ENCODE measurements around the gene CDH4. TPM values are rescaled to one million over a fixed set of nuclear protein-coding genes. Genes with fewer than 3 reads are reported as not detected.

The CDH4 gene
- total RNA-seq, 2 donors from 2014 or later, result 0.08 to 0.09 TPM

GRCh38 chr20:61582196-61582923 is 330.3 kb downstream of the CDH4 start:
- no peaks in the 10 kb centered on the region for H3K36me3 Mint-ChIP-seq
- H3K27ac Mint-ChIP-seq, result no peak overlapping the region
- peaks cover 0 to 3% of the 10 kb centered on the region in 2 donors for H3K9me3 Mint-ChIP-seq
- DNase-seq (ENCODE audit: low spot score in 2 of 2) (no peak), ATAC-seq (no peak)

GRCh38 chr20:61583356-61583755 is 331.3 kb downstream of the CDH4 start:
- Mint-ChIP-seq H3K9me3 (peaks cover 0 to 3% of the 10 kb centered on the region in 2 donors), H3K27ac (no peak overlapping the region), H3K36me3 (no peaks in the 10 kb centered on the region)
- ATAC-seq, result no peak
- DNase-seq (ENCODE audit: low spot score in 2 of 2), result no peak

- Mint-ChIP-seq H3K36me3 (peaks cover 0 to 5% of the 10 kb centered on the region in 2 donors), H3K27ac (no peak overlapping the region), H3K9me3 (peaks cover 3 to 4% of the 10 kb centered on the region in 2 donors)
- no peak for ATAC-seq
- DNase-seq (ENCODE audit: low spot score in 2 of 2), result no peak
Observed at GRCh38 chr20:61584851-61585250, 332.8 kb downstream of the CDH4 start.

- Mint-ChIP-seq H3K36me3 (peaks cover 0 to 5% of the 10 kb centered on the region in 2 donors), H3K9me3 (peaks cover 3 to 4% of the 10 kb centered on the region in 2 donors), H3K27ac (no peak overlapping the region)
- DNase-seq (ENCODE audit: low spot score in 2 of 2) (no peak), ATAC-seq (no peak)
Observed at GRCh38 chr20:61585764-61586163, 333.7 kb downstream of the CDH4 start.

- DNase-seq (ENCODE audit: low spot score in 2 of 2) (no peak), ATAC-seq (no peak)
- peaks cover 6 to 9% of the 10 kb centered on the region in 2 donors for H3K9me3 Mint-ChIP-seq
- H3K36me3 Mint-ChIP-seq, result peaks cover 0 to 5% of the 10 kb centered on the region in 2 donors
- H3K27ac Mint-ChIP-seq, result no peak overlapping the region
Observed at GRCh38 chr20:61587036-61587435, 335.0 kb downstream of the CDH4 start.

GRCh38 chr20:61587681-61588289 is 335.7 kb downstream of the CDH4 start:
- no peak overlapping the region for H3K27ac Mint-ChIP-seq
- ATAC-seq (no peak), DNase-seq (ENCODE audit: low spot score in 2 of 2) (no peak)
- peaks cover 8 to 13% of the 10 kb centered on the region in 2 donors for H3K9me3 Mint-ChIP-seq
- peaks cover 0 to 5% of the 10 kb centered on the region in 2 donors for H3K36me3 Mint-ChIP-seq

- DNase-seq (ENCODE audit: low spot score in 2 of 2) (no peak), ATAC-seq (no peak)
- Mint-ChIP-seq H3K9me3 (peaks cover 14 to 16% of the 10 kb centered on the region in 2 donors), H3K27ac (no peak overlapping the region), H3K36me3 (peaks cover 5% of the 10 kb centered on the region in 2 donors)
Observed at GRCh38 chr20:61588411-61589385, 336.6 kb downstream of the CDH4 start.

GRCh38 chr20:61590236-61590635 is 338.2 kb downstream of the CDH4 start:
- ATAC-seq (no peak), DNase-seq (ENCODE audit: low spot score in 2 of 2) (no peak)
- Mint-ChIP-seq H3K36me3 (peaks cover 5% of the 10 kb centered on the region in 2 donors), H3K9me3 (peaks cover 14 to 16% of the 10 kb centered on the region in 2 donors), H3K27ac (no peak overlapping the region)

- H3K27ac Mint-ChIP-seq, result no peak overlapping the region
- H3K9me3 Mint-ChIP-seq, result peaks cover 14 to 28% of the 10 kb centered on the region in 2 donors
- no peak for DNase-seq (ENCODE audit: low spot score in 2 of 2)
- H3K36me3 Mint-ChIP-seq, result peaks cover 11 to 21% of the 10 kb centered on the region in 2 donors
- ATAC-seq, result no peak
Observed at GRCh38 chr20:61593516-61593915, 341.5 kb downstream of the CDH4 start.

DNA sequence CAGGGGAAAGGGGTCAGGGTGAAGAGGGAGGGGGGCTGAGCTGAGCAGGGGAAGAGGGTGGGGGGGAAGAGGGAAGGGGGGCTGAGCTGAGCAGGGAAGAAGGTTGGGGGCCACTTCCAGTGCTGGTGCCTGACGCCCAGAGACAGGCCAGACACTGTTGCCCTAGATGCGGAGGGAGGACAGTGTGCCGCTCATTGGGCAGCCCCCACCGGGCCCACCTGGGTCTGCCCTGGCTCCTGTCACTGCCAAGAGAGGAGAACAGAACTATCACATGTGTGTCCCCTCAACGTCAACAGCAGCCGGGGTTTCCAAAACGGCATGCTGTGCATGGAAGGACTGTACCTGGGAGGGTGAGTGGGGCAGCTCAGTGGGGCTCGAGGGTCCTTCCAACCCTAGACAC is 342.1 kb downstream of the CDH4 start:
- H3K9me3 Mint-ChIP-seq, result peaks cover 10 to 28% of the 10 kb centered on the region in 2 donors
- no peak overlapping the region for H3K27ac Mint-ChIP-seq
- H3K36me3 Mint-ChIP-seq, result peaks cover 6 to 21% of the 10 kb centered on the region in 2 donors
- ATAC-seq (no peak), DNase-seq (ENCODE audit: low spot score in 2 of 2) (no peak)

- peaks cover 10 to 28% of the 10 kb centered on the region in 2 donors for H3K9me3 Mint-ChIP-seq
- ATAC-seq (no peak), DNase-seq (ENCODE audit: low spot score in 2 of 2) (no peak)
- no peak overlapping the region for H3K27ac Mint-ChIP-seq
- H3K36me3 Mint-ChIP-seq, result peaks cover 6 to 21% of the 10 kb centered on the region in 2 donors
Observed at GRCh38 chr20:61595216-61595615, 343.2 kb downstream of the CDH4 start.

- no peak for ATAC-seq
- peaks cover 5 to 24% of the 10 kb centered on the region in 2 donors for H3K9me3 Mint-ChIP-seq
Observed at GRCh38 chr20:61596687-61597330, 344.7 kb downstream of the CDH4 start.

GRCh38 chr20:61597996-61598395 is 345.9 kb downstream of the CDH4 start:
- no peak for DNase-seq (ENCODE audit: low spot score in 2 of 2)
- H3K36me3 Mint-ChIP-seq, result peaks cover 6 to 21% of the 10 kb centered on the region in 2 donors
- ATAC-seq, result no peak

More at GRCh38 chr20:61596687-61597330, 344.7 kb downstream of the CDH4 start:
- Mint-ChIP-seq H3K27ac (no peak overlapping the region), H3K36me3 (peaks cover 6 to 21% of the 10 kb centered on the region in 2 donors)
- DNase-seq (ENCODE audit: low spot score in 2 of 2), result no peak

DNA sequence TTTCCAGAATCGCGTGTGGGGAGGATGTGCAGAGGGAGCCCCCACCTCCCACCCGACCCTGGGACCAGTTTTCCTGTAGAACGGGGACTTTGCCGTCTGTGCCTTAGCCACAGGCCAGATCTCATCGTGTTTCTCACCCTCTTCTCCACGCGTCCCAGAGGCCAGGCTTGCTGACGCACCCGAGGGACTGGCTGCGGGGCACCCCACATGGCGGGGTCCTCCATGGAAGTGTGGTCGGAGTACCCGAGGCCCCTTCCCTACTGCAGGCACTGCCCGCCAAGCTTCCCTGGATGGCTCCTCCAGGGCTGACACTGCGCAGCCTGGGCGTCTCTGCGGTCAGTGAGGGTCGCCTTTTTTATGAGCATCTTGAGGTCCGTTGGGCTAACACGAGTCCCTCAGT is 346.5 kb downstream of the CDH4 start:
- Mint-ChIP-seq H3K27ac (no peak overlapping the region), H3K36me3 (peaks cover 6 to 16% of the 10 kb centered on the region in 2 donors), H3K9me3 (peaks cover 4 to 13% of the 10 kb centered on the region in 2 donors)
- no peak for DNase-seq (ENCODE audit: low spot score in 2 of 2)
- no peak for ATAC-seq

More at GRCh38 chr20:61597996-61598395, 345.9 kb downstream of the CDH4 start:
- peaks cover 2 to 18% of the 10 kb centered on the region in 2 donors for H3K9me3 Mint-ChIP-seq
- no peak overlapping the region for H3K27ac Mint-ChIP-seq

DNA sequence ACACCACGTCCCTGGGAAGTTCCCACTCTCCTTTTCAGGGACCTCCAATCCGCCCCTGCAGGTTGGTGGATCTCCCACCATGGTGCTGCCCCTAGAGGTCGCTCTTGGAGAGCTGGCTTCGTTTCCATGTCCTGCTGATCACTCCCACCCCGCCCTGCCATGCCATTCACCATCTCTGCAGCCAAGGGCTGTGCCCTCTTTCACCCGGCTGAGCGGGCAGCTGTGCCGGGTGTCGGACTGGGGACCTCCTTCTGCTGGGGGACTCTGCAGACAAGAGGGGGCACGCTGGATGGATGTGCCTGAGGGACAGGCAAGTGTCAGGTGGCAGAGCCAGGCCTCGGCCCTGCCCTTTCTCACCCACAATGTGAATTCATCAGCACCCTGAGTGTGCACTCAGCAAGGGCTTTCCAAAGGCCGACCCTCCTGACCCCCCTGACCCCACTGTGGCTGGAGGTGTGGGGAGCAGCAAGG is 347.0 kb downstream of the CDH4 start:
- H3K9me3 Mint-ChIP-seq, result peaks cover 4 to 13% of the 10 kb centered on the region in 2 donors
- H3K27ac Mint-ChIP-seq, result no peak overlapping the region
- no peak for ATAC-seq
- peaks cover 6 to 16% of the 10 kb centered on the region in 2 donors for H3K36me3 Mint-ChIP-seq
- no peak for DNase-seq (ENCODE audit: low spot score in 2 of 2)

GRCh38 chr20:61599541-61599992 is 347.5 kb downstream of the CDH4 start:
- DNase-seq (ENCODE audit: low spot score in 2 of 2), result no peak
- no peak for ATAC-seq

More at GRCh38 chr20:61599541-61599992, 347.5 kb downstream of the CDH4 start:
- H3K9me3 Mint-ChIP-seq, result peaks cover 4 to 13% of the 10 kb centered on the region in 2 donors
- H3K36me3 Mint-ChIP-seq, result peaks cover 6 to 16% of the 10 kb centered on the region in 2 donors
- H3K27ac Mint-ChIP-seq, result no peak overlapping the region
